Liver (tissue), 9 donors: ENCODE data around the gene DPAGT1. TPM values are rescaled to one million over a fixed set of nuclear protein-coding genes. Genes with fewer than 3 reads are reported as not detected.
A peak's percentile ranks its signal among the peaks of the same experiment; 100 is the strongest.

ENCODE experiments used
- DNase-seq: peaks from one replicate; pipeline ENCODE4 v3.0.0-alpha.2; 2017; ENCODE audit warnings: low spot score
- H3K27ac ChIP-seq, 2 donors: one replicate each; pipeline ENCODE4 v1.7.0; 2013; ENCODE audit warnings: inconsistent platforms in 2 of 2, low read length in 2 of 2, control low read depth in 1 of 2, low read depth in 1 of 2, mild to moderate bottlenecking in 1 of 2
- H3K27me3 ChIP-seq, 4 donors: one replicate each; pipeline versions ENCODE4 v1.6.1 to v1.7.0; 2013; ENCODE audit warnings: low read length in 3 of 4, inconsistent platforms in 1 of 4, mild to moderate bottlenecking in 1 of 4, moderate library complexity in 1 of 4; ENCODE audit not compliant: control insufficient read depth in 4 of 4, insufficient read depth in 4 of 4
- H3K36me3 ChIP-seq, 4 donors: one replicate each; pipeline versions ENCODE4 v1.6.1 to v1.7.0; 2013; ENCODE audit warnings: low read length in 3 of 4, mild to moderate bottlenecking in 3 of 4, low read depth in 1 of 4, moderate library complexity in 1 of 4; ENCODE audit not compliant: control insufficient read depth in 4 of 4, insufficient read depth in 3 of 4
- H3K4me1 ChIP-seq, 4 donors: one replicate each; pipeline versions ENCODE4 v1.6.1 to v1.7.0; 2013; ENCODE audit warnings: low read length in 3 of 4, mild to moderate bottlenecking in 3 of 4, moderate library complexity in 1 of 4; ENCODE audit not compliant: control insufficient read depth in 4 of 4, insufficient read depth in 4 of 4
- H3K4me3 ChIP-seq, 3 donors: one replicate each; pipeline versions ENCODE4 v1.6.1 to v1.7.0; 2013; ENCODE audit warnings: low read length in 3 of 3, control low read depth in 1 of 3, low read depth in 1 of 3, mild to moderate bottlenecking in 1 of 3
- H3K9ac ChIP-seq, 2 donors: one replicate each; pipeline ENCODE4 v1.7.0; 2013; ENCODE audit warnings: low read length in 2 of 2, mild to moderate bottlenecking in 2 of 2, moderate library complexity in 2 of 2, control low read depth in 1 of 2, low read depth in 1 of 2
- H3K9me3 ChIP-seq, 4 donors: one replicate each; pipeline versions ENCODE4 v1.6.1 to v1.7.0; 2013; ENCODE audit warnings: low read length in 3 of 4; ENCODE audit not compliant: control insufficient read depth in 4 of 4
- ATF3 ChIP-seq: IDR thresholded peaks from 2 replicates; pipeline ENCODE4 v1.6.1; 2016; ENCODE audit warnings: antibody characterized with exemption
- CTCF ChIP-seq: fragments of 150-350 bp; IDR thresholded peaks from 2 replicates; pipeline ENCODE4 v1.5.1; 2017; ENCODE audit warnings: improper control_type of control experiment, low read depth, low read length; ENCODE audit not compliant: missing input control
- EGR1 ChIP-seq, 2 donors: IDR thresholded peaks; 2 replicates each; pipeline ENCODE4 v1.6.1; 2016 to 2018; ENCODE audit warnings: antibody characterized with exemption in 2 of 2, low read depth in 2 of 2
- FOXA1 ChIP-seq: IDR thresholded peaks from 2 replicates; pipeline ENCODE4 v1.6.1; 2016; ENCODE audit warnings: antibody characterized with exemption
- FOXA2 ChIP-seq: IDR thresholded peaks from 2 replicates; pipeline ENCODE4 v1.6.1; 2016; ENCODE audit warnings: antibody characterized with exemption
- GABPA ChIP-seq, 2 donors: IDR thresholded peaks in 1 of 2; conservative IDR thresholded peaks in 1 of 2; 2 replicates each; pipeline ENCODE4 v1.6.1; 2016; ENCODE audit warnings: antibody characterized with exemption in 2 of 2, mild to moderate bottlenecking in 1 of 2, moderate library complexity in 1 of 2
- HNF4A ChIP-seq, 2 donors: conservative IDR thresholded peaks; 2 replicates each; pipeline ENCODE4 v1.6.1; 2016; ENCODE audit warnings: antibody characterized with exemption in 2 of 2, mild to moderate bottlenecking in 2 of 2
- HNF4G ChIP-seq: IDR thresholded peaks from 2 replicates; pipeline ENCODE4 v1.6.1; 2016; ENCODE audit warnings: antibody characterized with exemption
- JUND ChIP-seq, 2 donors: IDR thresholded peaks; 2 replicates each; pipeline ENCODE4 v1.6.1; 2016; ENCODE audit warnings: antibody characterized with exemption in 2 of 2
- MAX ChIP-seq: IDR thresholded peaks from 2 replicates; pipeline ENCODE4 v1.6.1; 2016; ENCODE audit warnings: antibody characterized with exemption
- NR2F2 ChIP-seq: IDR thresholded peaks from 2 replicates; pipeline ENCODE4 v1.6.1; 2016; ENCODE audit warnings: antibody characterized with exemption
- RAD21 ChIP-seq, 2 donors: IDR thresholded peaks; 2 replicates each; pipeline ENCODE4 v1.6.1; 2016; ENCODE audit warnings: antibody characterized with exemption in 2 of 2, mild to moderate bottlenecking in 2 of 2
- REST ChIP-seq: IDR thresholded peaks from 2 replicates; pipeline ENCODE4 v1.6.1; 2016; ENCODE audit warnings: antibody characterized with exemption, mild to moderate bottlenecking
- RXRA ChIP-seq, 2 donors: IDR thresholded peaks; 2 replicates each; pipeline ENCODE4 v1.6.1; 2017 to 2018; ENCODE audit warnings: antibody characterized with exemption in 2 of 2, mild to moderate bottlenecking in 1 of 2
- SP1 ChIP-seq: IDR thresholded peaks from 2 replicates; pipeline ENCODE4 v1.6.1; 2018; ENCODE audit warnings: antibody characterized with exemption, mild to moderate bottlenecking
- TAF1 ChIP-seq: conservative IDR thresholded peaks from 2 replicates; pipeline ENCODE4 v1.6.1; 2016; ENCODE audit warnings: antibody characterized with exemption, mild to moderate bottlenecking
- YY1 ChIP-seq: IDR thresholded peaks from 2 replicates; pipeline ENCODE4 v1.6.1; 2016; ENCODE audit warnings: antibody characterized with exemption, mild to moderate bottlenecking
- WGBS: extraction: QIAGEN DNeasy Blood & Tissue Kit; methylation state at CpG from one replicate; pipeline ENCODE4 v1.1.7; 2013; 5-methylcytosine and 5-hydroxymethylcytosine counted together
- polyA plus RNA-seq, 2 donors: library from polyadenylated mRNA; stranded (reverse) in 1 of 2; unstranded in 1 of 2; fragments of 200-250 nt in 1 of 2; fragments of >200 nt in 1 of 2; fragmentation: Nextera tagmentation in 1 of 2; extraction: Ambion mirVana in 1 of 2; gene quantifications; one replicate each; pipeline versions ENCODE4 v1.2.1 to v1.2.3, GENCODE V29; 2013 to 2015
- total RNA-seq, 2 donors: library from RNA; depleted of rRNA; stranded (reverse); fragments of >200 nt; gene quantifications; one replicate each; pipeline ENCODE4 v1.2.3, GENCODE V29; 2014
- TF ChIP-seq, protein P1 (sequence below): IDR thresholded peaks from 2 replicates; pipeline ENCODE4 v1.6.1; 2016; ENCODE audit warnings: antibody characterized with exemption
- donor health status: healthy.
- donor health status: healthy.
- donor health status: healthy.
- donor health status: healthy.
- donor health status: healthy.

The DPAGT1 gene
- total and polyA plus RNA-seq, 4 donors: 12.8 to 48.0 (median 37.4) TPM

DNA sequence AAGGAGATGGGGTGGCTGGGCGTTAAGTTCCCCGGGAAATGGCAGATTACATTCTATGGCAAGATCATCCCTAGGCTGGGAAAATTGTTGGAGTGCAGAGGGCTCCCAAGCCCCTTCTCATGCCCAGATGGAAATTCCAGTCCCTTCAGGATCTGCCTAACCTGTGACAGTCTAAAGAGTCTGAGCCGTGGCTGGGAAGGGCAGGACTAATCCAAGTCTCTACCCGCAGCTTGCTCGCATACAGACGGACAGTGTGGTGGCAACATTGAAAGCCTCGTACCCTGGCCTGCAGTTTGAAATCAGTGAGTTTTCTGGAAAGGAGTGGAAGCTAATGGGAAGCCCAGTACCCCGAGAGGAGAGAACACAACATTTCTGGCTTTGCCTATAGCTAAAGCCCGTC is 13.2 kb downstream of the DPAGT1 start:
- H3K4me1 ChIP-seq: peaks cover 5 to 25% (median 14%) of the 10 kb centered on the region in 4 donors
- H3K36me3 ChIP-seq: peaks cover 0 to 6% (median under 1%) of the 10 kb centered on the region in 4 donors
- H3K27ac ChIP-seq: no peak overlapping the region
- WGBS: 96% methylated on average over 9 of the region's 9 CpGs
- no peak for DNase-seq
- no peaks in the 10 kb centered on the region for H3K27me3 ChIP-seq
- no peak for TF ChIP-seq HNF4A (conservative IDR thresholded peaks at IDR 0.05)
- no peak for TF ChIP-seq RXRA (IDR thresholded peaks at IDR 0.05)
- TF ChIP-seq, protein P1, sequence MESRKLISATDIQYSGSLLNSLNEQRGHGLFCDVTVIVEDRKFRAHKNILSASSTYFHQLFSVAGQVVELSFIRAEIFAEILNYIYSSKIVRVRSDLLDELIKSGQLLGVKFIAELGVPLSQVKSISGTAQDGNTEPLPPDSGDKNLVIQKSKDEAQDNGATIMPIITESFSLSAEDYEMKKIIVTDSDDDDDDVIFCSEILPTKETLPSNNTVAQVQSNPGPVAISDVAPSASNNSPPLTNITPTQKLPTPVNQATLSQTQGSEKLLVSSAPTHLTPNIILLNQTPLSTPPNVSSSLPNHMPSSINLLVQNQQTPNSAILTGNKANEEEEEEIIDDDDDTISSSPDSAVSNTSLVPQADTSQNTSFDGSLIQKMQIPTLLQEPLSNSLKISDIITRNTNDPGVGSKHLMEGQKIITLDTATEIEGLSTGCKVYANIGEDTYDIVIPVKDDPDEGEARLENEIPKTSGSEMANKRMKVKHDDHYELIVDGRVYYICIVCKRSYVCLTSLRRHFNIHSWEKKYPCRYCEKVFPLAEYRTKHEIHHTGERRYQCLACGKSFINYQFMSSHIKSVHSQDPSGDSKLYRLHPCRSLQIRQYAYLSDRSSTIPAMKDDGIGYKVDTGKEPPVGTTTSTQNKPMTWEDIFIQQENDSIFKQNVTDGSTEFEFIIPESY: no peak
- no peak for TF ChIP-seq EGR1 (IDR thresholded peaks at IDR 0.05; ENCODE audit: low read depth in 2 of 2)
- TF ChIP-seq CTCF: no peak
- TF ChIP-seq ATF3: no peak
- TF ChIP-seq MAX: no peak
- no peak for TF ChIP-seq GABPA (IDR thresholded peaks at IDR 0.05 in 1 of 2, conservative IDR thresholded peaks at IDR 0.05 in 1 of 2)
- no peak for TF ChIP-seq YY1
- TF ChIP-seq TAF1: no peak
- H3K9me3 ChIP-seq: no peaks in the 10 kb centered on the region
- H3K4me3 ChIP-seq: no peak overlapping the region
- H3K9ac ChIP-seq: no peak overlapping the region

DNA sequence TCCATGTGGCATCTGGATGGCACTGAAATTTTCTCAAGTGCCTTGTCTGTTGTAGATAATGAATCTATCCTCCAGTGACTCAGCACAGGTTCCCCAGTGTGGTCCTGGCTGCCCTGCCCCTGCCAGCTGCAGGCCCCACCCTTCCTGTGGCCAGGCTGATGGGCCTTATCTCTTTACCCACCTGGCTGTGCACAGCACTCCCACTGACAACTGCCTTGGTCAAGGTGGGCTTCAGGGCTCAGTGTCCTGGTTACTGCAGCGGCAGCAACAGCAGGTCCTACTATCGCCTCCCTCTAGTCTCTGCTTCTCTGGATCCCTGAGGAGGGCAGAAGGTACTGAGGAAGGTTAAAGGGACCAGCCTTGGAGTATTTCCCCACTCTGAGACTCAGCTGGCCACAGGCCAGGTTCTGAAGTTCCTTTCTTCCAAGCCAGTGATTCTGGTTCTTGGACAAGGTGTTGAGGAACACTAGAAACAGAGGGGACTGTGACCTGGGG is 13.9 kb downstream of the DPAGT1 start:
- no peaks in the 10 kb centered on the region for H3K9me3 ChIP-seq
- H3K27ac ChIP-seq: no peak overlapping the region
- H3K27me3 ChIP-seq: no peaks in the 10 kb centered on the region
- 94% methylated on average over 2 of the region's 2 CpGs for WGBS
- DNase-seq: peak; percentile 91
- no peak overlapping the region for H3K4me3 ChIP-seq
- peaks cover 5 to 19% (median 10%) of the 10 kb centered on the region in 4 donors for H3K4me1 ChIP-seq
- H3K36me3 ChIP-seq: peaks cover 0 to 6% (median under 1%) of the 10 kb centered on the region in 4 donors
- H3K9ac ChIP-seq: no peak overlapping the region
- TF ChIP-seq EGR1 (IDR thresholded peaks at IDR 0.05; ENCODE audit: low read depth in 2 of 2) (no peak), HNF4A (conservative IDR thresholded peaks at IDR 0.05) (no peak), MAX (no peak), ATF3 (no peak), REST (no peak), SP1 (no peak), RXRA (IDR thresholded peaks at IDR 0.05) (no peak), RAD21 (IDR thresholded peaks at IDR 0.05) (no peak), FOXA2 (no peak), TAF1 (no peak), NR2F2 (no peak), CTCF (no peak), FOXA1 (no peak), JUND (IDR thresholded peaks at IDR 0.05) (no peak), GABPA (IDR thresholded peaks at IDR 0.05 in 1 of 2, conservative IDR thresholded peaks at IDR 0.05 in 1 of 2) (no peak), YY1 (no peak), HNF4G (no peak)
- TF ChIP-seq, protein P1: no peak
